ENCODE results near the gene CHAD.

DNA sequence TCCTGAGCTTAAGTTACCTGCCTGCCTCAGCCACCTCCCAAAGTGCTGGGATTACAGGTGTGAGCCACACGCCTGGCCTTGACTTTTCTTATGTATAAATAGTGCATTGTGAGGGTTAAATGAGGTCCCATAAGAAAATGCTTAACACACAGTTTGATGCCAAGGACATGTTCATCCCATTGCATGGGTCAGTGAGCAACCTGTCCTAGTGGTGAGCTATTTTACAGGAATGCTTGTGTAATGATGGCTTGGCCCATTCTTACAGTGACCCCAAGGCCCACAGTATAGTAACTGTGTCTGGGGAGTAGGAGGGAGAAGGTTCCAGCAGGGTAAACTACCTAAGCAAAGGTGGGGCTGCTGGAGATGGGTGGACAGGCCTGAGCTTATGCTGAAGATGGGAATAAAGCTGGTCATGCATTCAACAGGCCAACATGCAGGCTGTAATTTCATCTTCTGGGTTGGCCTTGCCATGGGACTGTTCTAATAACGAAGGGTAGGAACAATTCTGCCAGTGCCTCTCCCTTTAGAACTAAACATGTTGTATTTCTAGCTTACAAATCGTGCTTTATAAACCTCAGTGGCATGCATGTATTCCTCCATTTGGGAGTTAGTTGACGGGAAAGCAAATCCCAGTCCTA is 36.4 kb downstream of the CHAD start:
- TF ChIP-seq, protein P1, sequence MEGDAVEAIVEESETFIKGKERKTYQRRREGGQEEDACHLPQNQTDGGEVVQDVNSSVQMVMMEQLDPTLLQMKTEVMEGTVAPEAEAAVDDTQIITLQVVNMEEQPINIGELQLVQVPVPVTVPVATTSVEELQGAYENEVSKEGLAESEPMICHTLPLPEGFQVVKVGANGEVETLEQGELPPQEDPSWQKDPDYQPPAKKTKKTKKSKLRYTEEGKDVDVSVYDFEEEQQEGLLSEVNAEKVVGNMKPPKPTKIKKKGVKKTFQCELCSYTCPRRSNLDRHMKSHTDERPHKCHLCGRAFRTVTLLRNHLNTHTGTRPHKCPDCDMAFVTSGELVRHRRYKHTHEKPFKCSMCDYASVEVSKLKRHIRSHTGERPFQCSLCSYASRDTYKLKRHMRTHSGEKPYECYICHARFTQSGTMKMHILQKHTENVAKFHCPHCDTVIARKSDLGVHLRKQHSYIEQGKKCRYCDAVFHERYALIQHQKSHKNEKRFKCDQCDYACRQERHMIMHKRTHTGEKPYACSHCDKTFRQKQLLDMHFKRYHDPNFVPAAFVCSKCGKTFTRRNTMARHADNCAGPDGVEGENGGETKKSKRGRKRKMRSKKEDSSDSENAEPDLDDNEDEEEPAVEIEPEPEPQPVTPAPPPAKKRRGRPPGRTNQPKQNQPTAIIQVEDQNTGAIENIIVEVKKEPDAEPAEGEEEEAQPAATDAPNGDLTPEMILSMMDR (IDR thresholded peaks at IDR 0.05) = no peak
- TF ChIP-seq TP53 (CRISPR knock-in tag; IDR thresholded peaks at IDR 0.05) (no peak), TCF7 (CRISPR knock-in tag; IDR thresholded peaks at IDR 0.05; ENCODE audit: low read depth) (no peak), ZNF138 (CRISPR knock-in tag; conservative IDR thresholded peaks at IDR 0.05) (no peak), ZNF263 (CRISPR knock-in tag; IDR thresholded peaks at IDR 0.05; ENCODE audit: low read depth) (no peak), ZNF232 (CRISPR knock-in tag; IDR thresholded peaks at IDR 0.05) (no peak), ZNF423 (CRISPR knock-in tag; IDR thresholded peaks at IDR 0.05) (no peak), ATF1 (CRISPR knock-in tag; IDR thresholded peaks at IDR 0.05) (no peak)
- TF ChIP-seq, protein P2, sequence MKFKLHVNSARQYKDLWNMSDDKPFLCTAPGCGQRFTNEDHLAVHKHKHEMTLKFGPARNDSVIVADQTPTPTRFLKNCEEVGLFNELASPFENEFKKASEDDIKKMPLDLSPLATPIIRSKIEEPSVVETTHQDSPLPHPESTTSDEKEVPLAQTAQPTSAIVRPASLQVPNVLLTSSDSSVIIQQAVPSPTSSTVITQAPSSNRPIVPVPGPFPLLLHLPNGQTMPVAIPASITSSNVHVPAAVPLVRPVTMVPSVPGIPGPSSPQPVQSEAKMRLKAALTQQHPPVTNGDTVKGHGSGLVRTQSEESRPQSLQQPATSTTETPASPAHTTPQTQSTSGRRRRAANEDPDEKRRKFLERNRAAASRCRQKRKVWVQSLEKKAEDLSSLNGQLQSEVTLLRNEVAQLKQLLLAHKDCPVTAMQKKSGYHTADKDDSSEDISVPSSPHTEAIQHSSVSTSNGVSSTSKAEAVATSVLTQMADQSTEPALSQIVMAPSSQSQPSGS (CRISPR knock-in tag; IDR thresholded peaks at IDR 0.05; ENCODE audit: borderline replicate concordance, low read depth) = no peak
- TF ChIP-seq, protein P3, sequence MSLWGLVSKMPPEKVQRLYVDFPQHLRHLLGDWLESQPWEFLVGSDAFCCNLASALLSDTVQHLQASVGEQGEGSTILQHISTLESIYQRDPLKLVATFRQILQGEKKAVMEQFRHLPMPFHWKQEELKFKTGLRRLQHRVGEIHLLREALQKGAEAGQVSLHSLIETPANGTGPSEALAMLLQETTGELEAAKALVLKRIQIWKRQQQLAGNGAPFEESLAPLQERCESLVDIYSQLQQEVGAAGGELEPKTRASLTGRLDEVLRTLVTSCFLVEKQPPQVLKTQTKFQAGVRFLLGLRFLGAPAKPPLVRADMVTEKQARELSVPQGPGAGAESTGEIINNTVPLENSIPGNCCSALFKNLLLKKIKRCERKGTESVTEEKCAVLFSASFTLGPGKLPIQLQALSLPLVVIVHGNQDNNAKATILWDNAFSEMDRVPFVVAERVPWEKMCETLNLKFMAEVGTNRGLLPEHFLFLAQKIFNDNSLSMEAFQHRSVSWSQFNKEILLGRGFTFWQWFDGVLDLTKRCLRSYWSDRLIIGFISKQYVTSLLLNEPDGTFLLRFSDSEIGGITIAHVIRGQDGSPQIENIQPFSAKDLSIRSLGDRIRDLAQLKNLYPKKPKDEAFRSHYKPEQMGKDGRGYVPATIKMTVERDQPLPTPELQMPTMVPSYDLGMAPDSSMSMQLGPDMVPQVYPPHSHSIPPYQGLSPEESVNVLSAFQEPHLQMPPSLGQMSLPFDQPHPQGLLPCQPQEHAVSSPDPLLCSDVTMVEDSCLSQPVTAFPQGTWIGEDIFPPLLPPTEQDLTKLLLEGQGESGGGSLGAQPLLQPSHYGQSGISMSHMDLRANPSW (CRISPR knock-in tag; conservative IDR thresholded peaks at IDR 0.05; ENCODE audit: low read depth) = no peak
- TF ChIP-seq, protein P4, sequence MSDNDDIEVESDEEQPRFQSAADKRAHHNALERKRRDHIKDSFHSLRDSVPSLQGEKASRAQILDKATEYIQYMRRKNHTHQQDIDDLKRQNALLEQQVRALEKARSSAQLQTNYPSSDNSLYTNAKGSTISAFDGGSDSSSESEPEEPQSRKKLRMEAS (CRISPR knock-in tag; IDR thresholded peaks at IDR 0.05) = no peak
- TF ChIP-seq, protein P5, sequence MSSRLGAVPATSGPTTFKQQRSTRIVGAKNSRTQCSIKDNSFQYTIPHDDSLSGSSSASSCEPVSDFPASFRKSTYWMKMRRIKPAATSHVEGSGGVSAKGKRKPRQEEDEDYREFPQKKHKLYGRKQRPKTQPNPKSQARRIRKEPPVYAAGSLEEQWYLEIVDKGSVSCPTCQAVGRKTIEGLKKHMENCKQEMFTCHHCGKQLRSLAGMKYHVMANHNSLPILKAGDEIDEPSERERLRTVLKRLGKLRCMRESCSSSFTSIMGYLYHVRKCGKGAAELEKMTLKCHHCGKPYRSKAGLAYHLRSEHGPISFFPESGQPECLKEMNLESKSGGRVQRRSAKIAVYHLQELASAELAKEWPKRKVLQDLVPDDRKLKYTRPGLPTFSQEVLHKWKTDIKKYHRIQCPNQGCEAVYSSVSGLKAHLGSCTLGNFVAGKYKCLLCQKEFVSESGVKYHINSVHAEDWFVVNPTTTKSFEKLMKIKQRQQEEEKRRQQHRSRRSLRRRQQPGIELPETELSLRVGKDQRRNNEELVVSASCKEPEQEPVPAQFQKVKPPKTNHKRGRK (CRISPR knock-in tag; IDR thresholded peaks at IDR 0.05; ENCODE audit: borderline replicate concordance) = no peak
- TF ChIP-seq, protein P6, sequence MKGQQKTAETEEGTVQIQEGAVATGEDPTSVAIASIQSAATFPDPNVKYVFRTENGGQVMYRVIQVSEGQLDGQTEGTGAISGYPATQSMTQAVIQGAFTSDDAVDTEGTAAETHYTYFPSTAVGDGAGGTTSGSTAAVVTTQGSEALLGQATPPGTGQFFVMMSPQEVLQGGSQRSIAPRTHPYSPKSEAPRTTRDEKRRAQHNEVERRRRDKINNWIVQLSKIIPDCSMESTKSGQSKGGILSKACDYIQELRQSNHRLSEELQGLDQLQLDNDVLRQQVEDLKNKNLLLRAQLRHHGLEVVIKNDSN (CRISPR knock-in tag; IDR thresholded peaks at IDR 0.05) = no peak
- TF ChIP-seq, protein P7, sequence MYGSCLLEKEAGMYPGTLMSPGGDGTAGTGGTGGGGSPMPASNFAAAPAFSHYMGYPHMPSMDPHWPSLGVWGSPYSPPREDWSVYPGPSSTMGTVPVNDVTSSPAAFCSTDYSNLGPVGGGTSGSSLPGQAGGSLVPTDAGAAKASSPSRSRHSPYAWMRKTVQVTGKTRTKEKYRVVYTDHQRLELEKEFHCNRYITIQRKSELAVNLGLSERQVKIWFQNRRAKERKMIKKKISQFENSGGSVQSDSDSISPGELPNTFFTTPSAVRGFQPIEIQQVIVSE (CRISPR knock-in tag; IDR thresholded peaks at IDR 0.05; ENCODE audit: borderline replicate concordance) = no peak
